ENCODE data around the gene PNPLA1. TPM values are rescaled to one million over a fixed set of nuclear protein-coding genes. Genes with fewer than 3 reads are reported as not detected.

PNPLA1 gene
- total and polyA plus RNA-seq, 10 of the 15 experiments (the other 5 are each of a cell fraction or from before 2014, with no cell fraction given), result 0.04 TPM; not detected in 9

DNA sequence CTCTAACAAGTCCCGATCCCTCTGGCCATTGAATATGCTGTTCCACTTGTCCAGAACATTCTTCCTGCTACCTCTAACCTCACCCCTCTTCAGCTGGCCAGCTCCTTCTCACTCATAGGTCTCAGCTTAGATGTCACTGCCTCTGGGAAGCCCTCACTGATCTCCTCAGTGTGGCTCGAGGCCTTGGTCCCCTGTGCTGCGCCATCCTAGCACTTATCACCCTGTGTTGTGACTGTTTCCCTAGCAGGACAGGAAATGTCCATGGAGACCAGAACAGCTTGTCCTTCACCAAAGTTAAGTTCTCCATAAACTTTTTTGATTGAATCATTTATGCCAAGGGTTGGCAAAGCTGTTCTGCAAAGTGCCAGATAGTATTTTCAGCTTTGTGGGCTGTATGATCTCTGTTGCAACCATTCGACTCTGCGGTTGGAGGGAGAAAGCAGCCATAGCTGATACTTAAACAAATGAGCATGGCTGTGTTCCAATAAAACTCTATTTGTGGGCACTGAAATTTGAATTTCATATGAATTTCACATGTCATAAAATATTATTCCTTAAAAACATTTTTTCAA is 73.3 kb downstream of the PNPLA1 start:
- Histone ChIP-seq H3K4me1 (ENCODE audit: control insufficient read depth, insufficient read depth, low read length) (peaks cover 26% of the 10 kb centered on the region), H3K79me2 (ENCODE audit: control insufficient read depth, insufficient read depth, low read length) (no peaks in the 10 kb centered on the region), H3K9ac (ENCODE audit: control insufficient read depth, insufficient read depth, low read length) (no peak overlapping the region), H3K36me3 (ENCODE audit: control insufficient read depth in 2 of 2, insufficient read depth in 2 of 2, low read length in 1 of 2) (no peaks in the 10 kb centered on the region), H3K27me3 (replicated peaks in 1 of 2; ENCODE audit: control insufficient read depth in 2 of 2, insufficient read depth in 2 of 2, low read length in 1 of 2) (no peaks in the 10 kb centered on the region), H4K20me1 (ENCODE audit: control insufficient read depth, insufficient read depth) (no peaks in the 10 kb centered on the region), H3K9me3 (replicated peaks; ENCODE audit: control insufficient read depth, insufficient read depth, low read length) (no peaks in the 10 kb centered on the region), H3K4me2 (ENCODE audit: control insufficient read depth, insufficient read depth) (no peak overlapping the region), H3K27ac (ENCODE audit: control insufficient read depth, insufficient read depth) (no peak overlapping the region), H3K4me3 (no peak overlapping the region), H2AFZ (ENCODE audit: control insufficient read depth, low read depth, low read length) (no peak overlapping the region)
- TF ChIP-seq, protein P1, sequence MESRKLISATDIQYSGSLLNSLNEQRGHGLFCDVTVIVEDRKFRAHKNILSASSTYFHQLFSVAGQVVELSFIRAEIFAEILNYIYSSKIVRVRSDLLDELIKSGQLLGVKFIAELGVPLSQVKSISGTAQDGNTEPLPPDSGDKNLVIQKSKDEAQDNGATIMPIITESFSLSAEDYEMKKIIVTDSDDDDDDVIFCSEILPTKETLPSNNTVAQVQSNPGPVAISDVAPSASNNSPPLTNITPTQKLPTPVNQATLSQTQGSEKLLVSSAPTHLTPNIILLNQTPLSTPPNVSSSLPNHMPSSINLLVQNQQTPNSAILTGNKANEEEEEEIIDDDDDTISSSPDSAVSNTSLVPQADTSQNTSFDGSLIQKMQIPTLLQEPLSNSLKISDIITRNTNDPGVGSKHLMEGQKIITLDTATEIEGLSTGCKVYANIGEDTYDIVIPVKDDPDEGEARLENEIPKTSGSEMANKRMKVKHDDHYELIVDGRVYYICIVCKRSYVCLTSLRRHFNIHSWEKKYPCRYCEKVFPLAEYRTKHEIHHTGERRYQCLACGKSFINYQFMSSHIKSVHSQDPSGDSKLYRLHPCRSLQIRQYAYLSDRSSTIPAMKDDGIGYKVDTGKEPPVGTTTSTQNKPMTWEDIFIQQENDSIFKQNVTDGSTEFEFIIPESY (IDR thresholded peaks at IDR 0.05), result no peak
- no peak for TF ChIP-seq SUZ12 (IDR thresholded peaks at IDR 0.05; ENCODE audit: unreplicated experiment)
- TF ChIP-seq MEF2B (IDR thresholded peaks at IDR 0.05; ENCODE audit: partially characterized antibody, poor library complexity, severe bottlenecking), result no peak
- TF ChIP-seq RAD51 (IDR thresholded peaks at IDR 0.05), result no peak
- WGBS (ENCODE audit: insufficient coverage, insufficient replicate concordance, low lambda C conversion rate, missing lambda C conversion rate), result 63% methylated on average over 5 of the region's 5 CpGs
- RAD21 ChIA-PET (ENCODE audit: unreplicated experiment), result interaction anchor here (11.6 kb wide), 1 partner anchor 13 kb away, joined by 311 read pairs; no protein-coding TSS in a partner anchor
- SMC1A ChIA-PET (ENCODE audit: uncharacterized antibody, unreplicated experiment), result interaction anchor here (0.8 to 13.7 kb wide), 3 partner anchors 17 to 140 kb away, joined by 3 to 386 read pairs (median 7); no protein-coding TSS in a partner anchor
- intact Hi-C loops (cut with micrococcal nuclease; ENCODE audit: unreplicated experiment) (no loop called here), in situ Hi-C loops (cut with MboI) (no loop called here)
- POLR2A ChIA-PET, result interaction anchor here (1.4 to 3.0 kb wide), 2 partner anchors 15 kb away, joined by 5 to 9 read pairs; no protein-coding TSS in a partner anchor
- FAIRE-seq (no peak), ATAC-seq (no peak), DNase-seq (ENCODE audit: low read depth, low spot score) (no peak)
- no TSS peak for BruUV-seq (replicated peaks)
- CTCF ChIA-PET, result interaction anchor here (1.2 to 19.9 kb wide), 3 partner anchors 14 to 807 kb away, joined by 3 to 483 read pairs (median 5); no protein-coding TSS in a partner anchor
